SK-N-SH treated with all-trans-retinoic acid at 6 μM for 48 hours (cell line): ENCODE results near the gene CROCC2.

Source experiments
- ATAC-seq: fragments of 200-7000 bp; cut with Tn5 transposase; 3 replicates; pipeline ENCODE4 v1.9.1; 2020; ENCODE audit warnings: mild to moderate bottlenecking, moderate library complexity
- ARNTL ChIP-seq: fragments of 450-650 bp; formaldehyde crosslinking; IDR thresholded peaks from 2 replicates; pipeline ENCODE4 v1.5.0; 2020; ENCODE audit warnings: low read depth, mild to moderate bottlenecking, moderate library complexity, borderline replicate concordance
- CSDC2 ChIP-seq: fragments of 250-450 bp; sonication (Bioruptor Pico); IDR thresholded peaks from 2 replicates; pipeline ENCODE4 v1.5.0; 2020; ENCODE audit warnings: mild to moderate bottlenecking, moderate library complexity
- ISL1 ChIP-seq: fragments of 250-450 bp; sonication (Bioruptor Pico); IDR thresholded peaks from 2 replicates; pipeline ENCODE4 v2.1.2; 2022; ENCODE audit warnings: mild to moderate bottlenecking, moderate library complexity
- OSR1 ChIP-seq: fragments of 250-450 bp; sonication (Bioruptor Pico); IDR thresholded peaks from 2 replicates; pipeline ENCODE4 v1.8.0; 2022; ENCODE audit warnings: moderate library complexity, mild to moderate bottlenecking, inconsistent platforms
- PPARA ChIP-seq: fragments of 250-450 bp; sonication (Bioruptor Pico); IDR thresholded peaks from 2 replicates; pipeline ENCODE4 v1.5.0; 2020; ENCODE audit warnings: mild to moderate bottlenecking, borderline replicate concordance
- RARB ChIP-seq: fragments of 250-450 bp; sonication (Bioruptor Pico); IDR thresholded peaks from 2 replicates; pipeline ENCODE4 v1.8.0; 2021; ENCODE audit warnings: mild to moderate bottlenecking, moderate library complexity
- SNAI2 ChIP-seq: fragments of 250-450 bp; sonication (Bioruptor Pico); IDR thresholded peaks from 2 replicates; pipeline ENCODE4 v1.5.0; 2020; ENCODE audit warnings: mild to moderate bottlenecking, moderate library complexity
- TCF4 ChIP-seq: fragments of 250-450 bp; sonication (Bioruptor Pico); IDR thresholded peaks from 2 replicates; pipeline ENCODE4 v1.8.0; 2021; ENCODE audit warnings: mild to moderate bottlenecking, moderate library complexity, borderline replicate concordance
- TOX ChIP-seq: fragments of 250-450 bp; sonication (Bioruptor Pico); IDR thresholded peaks from 2 replicates; pipeline ENCODE4 v1.8.0; 2021; ENCODE audit warnings: mild to moderate bottlenecking, moderate library complexity, borderline replicate concordance
- ZC3H10 ChIP-seq: fragments of 250-450 bp; sonication (Bioruptor Pico); IDR thresholded peaks from 2 replicates; pipeline ENCODE4 v1.5.1; 2021; ENCODE audit warnings: mild to moderate bottlenecking, moderate library complexity
- ZFP3 ChIP-seq: fragments of 250-450 bp; sonication (Bioruptor Pico); IDR thresholded peaks from 2 replicates; pipeline ENCODE4 v1.5.0; 2020; ENCODE audit warnings: mild to moderate bottlenecking, moderate library complexity
- ZFP30 ChIP-seq: fragments of 450-650 bp; formaldehyde crosslinking; IDR thresholded peaks from 2 replicates; pipeline ENCODE4 v1.5.0; 2022; ENCODE audit warnings: mild to moderate bottlenecking, moderate library complexity
- ZNF565 ChIP-seq: fragments of 450-650 bp; formaldehyde crosslinking; conservative IDR thresholded peaks from 2 replicates; pipeline ENCODE4 v1.5.0; 2020; ENCODE audit warnings: low read depth, mild to moderate bottlenecking, moderate library complexity
- ZNF70 ChIP-seq: fragments of 450-650 bp; formaldehyde crosslinking; IDR thresholded peaks from 2 replicates; pipeline ENCODE4 v1.5.0; 2020; ENCODE audit warnings: mild to moderate bottlenecking, moderate library complexity
- ZNF8 ChIP-seq: fragments of 450-650 bp; formaldehyde crosslinking; IDR thresholded peaks from 2 replicates; pipeline ENCODE4 v1.5.0; 2020; ENCODE audit warnings: mild to moderate bottlenecking, moderate library complexity
- TF ChIP-seq, protein P1 (sequence below): fragments of 250-450 bp; sonication (Bioruptor Pico); IDR thresholded peaks from 2 replicates; pipeline ENCODE4 v1.5.1; 2020; ENCODE audit warnings: low read depth, mild to moderate bottlenecking, moderate library complexity
- TF ChIP-seq, protein P2 (sequence below): fragments of 250-450 bp; sonication (Bioruptor Pico); IDR thresholded peaks from 2 replicates; pipeline ENCODE4 v1.8.0; 2020; ENCODE audit warnings: mild to moderate bottlenecking, moderate library complexity, borderline replicate concordance
- TF ChIP-seq, protein P3 (sequence below): fragments of 250-450 bp; sonication (Bioruptor Pico); IDR thresholded peaks from 2 replicates; pipeline ENCODE4 v1.5.0; 2020; ENCODE audit warnings: mild to moderate bottlenecking, moderate library complexity
- TF ChIP-seq, protein P4 (sequence below): fragments of 250-450 bp; sonication (Bioruptor Pico); IDR thresholded peaks from 2 replicates; pipeline ENCODE4 v1.5.1; 2021; ENCODE audit warnings: mild to moderate bottlenecking, moderate library complexity
- TF ChIP-seq, protein P5 (sequence below): fragments of 250-450 bp; sonication (Bioruptor Pico); IDR thresholded peaks from 2 replicates; pipeline ENCODE4 v1.8.0; 2021; ENCODE audit warnings: low read depth, mild to moderate bottlenecking, moderate library complexity, borderline replicate concordance

The CROCC2 gene

DNA sequence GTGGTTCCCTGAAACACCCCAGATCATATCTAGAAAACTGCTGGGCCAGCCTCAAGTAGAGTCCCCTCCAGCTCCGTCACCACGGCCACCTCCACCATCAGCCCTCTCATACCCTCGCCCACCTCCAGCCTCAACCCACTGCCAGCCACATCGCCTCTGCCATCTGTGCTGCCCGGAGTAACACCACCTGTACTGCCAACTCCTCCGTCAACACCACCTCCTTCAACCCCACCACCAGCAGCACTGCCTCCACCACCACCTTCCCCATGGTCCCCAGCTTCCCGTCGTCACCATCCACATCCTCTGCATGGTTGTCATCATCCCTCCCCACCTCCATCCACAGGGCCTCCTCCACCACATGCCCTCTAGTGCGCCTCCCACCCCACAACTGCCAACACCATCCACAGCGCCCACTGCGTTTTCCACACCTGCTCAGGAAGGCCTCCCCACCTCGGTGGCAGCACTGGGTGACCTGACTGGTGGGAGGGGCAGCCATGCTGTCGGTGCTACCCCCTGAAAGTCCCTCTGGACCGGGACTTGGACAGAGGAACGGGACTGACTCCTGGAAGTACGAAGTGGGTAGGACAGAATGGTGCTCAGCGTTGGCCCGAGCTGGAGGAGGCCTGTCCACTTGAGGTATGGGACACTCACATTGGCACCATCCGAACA, 93.9 kb downstream of the CROCC2 start:
- TF ChIP-seq ZC3H10 (CRISPR knock-in tag): no peak
- TF ChIP-seq, protein P1, sequence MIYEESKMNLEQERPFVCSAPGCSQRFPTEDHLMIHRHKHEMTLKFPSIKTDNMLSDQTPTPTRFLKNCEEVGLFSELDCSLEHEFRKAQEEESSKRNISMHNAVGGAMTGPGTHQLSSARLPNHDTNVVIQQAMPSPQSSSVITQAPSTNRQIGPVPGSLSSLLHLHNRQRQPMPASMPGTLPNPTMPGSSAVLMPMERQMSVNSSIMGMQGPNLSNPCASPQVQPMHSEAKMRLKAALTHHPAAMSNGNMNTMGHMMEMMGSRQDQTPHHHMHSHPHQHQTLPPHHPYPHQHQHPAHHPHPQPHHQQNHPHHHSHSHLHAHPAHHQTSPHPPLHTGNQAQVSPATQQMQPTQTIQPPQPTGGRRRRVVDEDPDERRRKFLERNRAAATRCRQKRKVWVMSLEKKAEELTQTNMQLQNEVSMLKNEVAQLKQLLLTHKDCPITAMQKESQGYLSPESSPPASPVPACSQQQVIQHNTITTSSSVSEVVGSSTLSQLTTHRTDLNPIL (CRISPR knock-in tag): no peak
- ATAC-seq: no peak

DNA sequence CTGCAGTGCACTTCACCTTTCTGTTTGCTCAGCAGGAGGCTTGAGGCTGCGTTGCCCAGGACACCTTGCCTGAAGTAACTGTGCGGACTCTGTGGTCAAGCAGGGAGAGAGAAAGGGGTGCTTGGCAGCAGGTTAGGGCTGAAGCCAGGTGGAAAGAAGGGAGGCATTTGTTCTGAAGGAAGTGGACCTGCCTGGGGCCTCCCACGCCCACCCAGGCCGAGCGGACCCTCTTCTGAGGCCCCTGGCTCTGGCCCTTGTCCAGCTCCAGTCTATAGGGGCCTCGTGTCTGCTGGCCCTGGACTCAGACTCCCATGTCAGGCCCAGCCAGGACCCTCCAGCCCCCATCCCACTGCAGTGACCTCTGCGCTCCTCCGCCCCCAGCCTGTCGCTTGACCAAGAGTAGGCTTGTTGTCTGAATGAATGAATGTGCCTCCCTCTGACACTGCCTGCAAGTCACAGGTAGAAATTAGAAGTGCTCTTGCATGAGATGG, 94.7 kb downstream of the CROCC2 start:
- no peak for ATAC-seq
- TF ChIP-seq, protein P2, sequence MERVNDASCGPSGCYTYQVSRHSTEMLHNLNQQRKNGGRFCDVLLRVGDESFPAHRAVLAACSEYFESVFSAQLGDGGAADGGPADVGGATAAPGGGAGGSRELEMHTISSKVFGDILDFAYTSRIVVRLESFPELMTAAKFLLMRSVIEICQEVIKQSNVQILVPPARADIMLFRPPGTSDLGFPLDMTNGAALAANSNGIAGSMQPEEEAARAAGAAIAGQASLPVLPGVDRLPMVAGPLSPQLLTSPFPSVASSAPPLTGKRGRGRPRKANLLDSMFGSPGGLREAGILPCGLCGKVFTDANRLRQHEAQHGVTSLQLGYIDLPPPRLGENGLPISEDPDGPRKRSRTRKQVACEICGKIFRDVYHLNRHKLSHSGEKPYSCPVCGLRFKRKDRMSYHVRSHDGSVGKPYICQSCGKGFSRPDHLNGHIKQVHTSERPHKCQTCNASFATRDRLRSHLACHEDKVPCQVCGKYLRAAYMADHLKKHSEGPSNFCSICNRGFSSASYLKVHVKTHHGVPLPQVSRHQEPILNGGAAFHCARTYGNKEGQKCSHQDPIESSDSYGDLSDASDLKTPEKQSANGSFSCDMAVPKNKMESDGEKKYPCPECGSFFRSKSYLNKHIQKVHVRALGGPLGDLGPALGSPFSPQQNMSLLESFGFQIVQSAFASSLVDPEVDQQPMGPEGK (CRISPR knock-in tag): no peak
- TF ChIP-seq, protein P3, sequence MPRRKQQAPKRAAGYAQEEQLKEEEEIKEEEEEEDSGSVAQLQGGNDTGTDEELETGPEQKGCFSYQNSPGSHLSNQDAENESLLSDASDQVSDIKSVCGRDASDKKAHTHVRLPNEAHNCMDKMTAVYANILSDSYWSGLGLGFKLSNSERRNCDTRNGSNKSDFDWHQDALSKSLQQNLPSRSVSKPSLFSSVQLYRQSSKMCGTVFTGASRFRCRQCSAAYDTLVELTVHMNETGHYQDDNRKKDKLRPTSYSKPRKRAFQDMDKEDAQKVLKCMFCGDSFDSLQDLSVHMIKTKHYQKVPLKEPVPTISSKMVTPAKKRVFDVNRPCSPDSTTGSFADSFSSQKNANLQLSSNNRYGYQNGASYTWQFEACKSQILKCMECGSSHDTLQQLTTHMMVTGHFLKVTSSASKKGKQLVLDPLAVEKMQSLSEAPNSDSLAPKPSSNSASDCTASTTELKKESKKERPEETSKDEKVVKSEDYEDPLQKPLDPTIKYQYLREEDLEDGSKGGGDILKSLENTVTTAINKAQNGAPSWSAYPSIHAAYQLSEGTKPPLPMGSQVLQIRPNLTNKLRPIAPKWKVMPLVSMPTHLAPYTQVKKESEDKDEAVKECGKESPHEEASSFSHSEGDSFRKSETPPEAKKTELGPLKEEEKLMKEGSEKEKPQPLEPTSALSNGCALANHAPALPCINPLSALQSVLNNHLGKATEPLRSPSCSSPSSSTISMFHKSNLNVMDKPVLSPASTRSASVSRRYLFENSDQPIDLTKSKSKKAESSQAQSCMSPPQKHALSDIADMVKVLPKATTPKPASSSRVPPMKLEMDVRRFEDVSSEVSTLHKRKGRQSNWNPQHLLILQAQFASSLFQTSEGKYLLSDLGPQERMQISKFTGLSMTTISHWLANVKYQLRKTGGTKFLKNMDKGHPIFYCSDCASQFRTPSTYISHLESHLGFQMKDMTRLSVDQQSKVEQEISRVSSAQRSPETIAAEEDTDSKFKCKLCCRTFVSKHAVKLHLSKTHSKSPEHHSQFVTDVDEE (CRISPR knock-in tag): no peak
- TF ChIP-seq OSR1 (CRISPR knock-in tag) (no peak), ARNTL (CRISPR knock-in tag) (no peak), ISL1 (CRISPR knock-in tag) (no peak), ZNF8 (CRISPR knock-in tag) (no peak), TOX (CRISPR knock-in tag) (no peak), RARB (no peak), SNAI2 (CRISPR knock-in tag) (no peak), ZC3H10 (CRISPR knock-in tag) (no peak), ZFP3 (no peak), ZFP30 (CRISPR knock-in tag) (no peak), ZNF565 (no peak), ZNF70 (CRISPR knock-in tag) (no peak), TCF4 (CRISPR knock-in tag) (no peak), PPARA (CRISPR knock-in tag) (no peak), CSDC2 (CRISPR knock-in tag) (no peak)
- TF ChIP-seq, protein P4, sequence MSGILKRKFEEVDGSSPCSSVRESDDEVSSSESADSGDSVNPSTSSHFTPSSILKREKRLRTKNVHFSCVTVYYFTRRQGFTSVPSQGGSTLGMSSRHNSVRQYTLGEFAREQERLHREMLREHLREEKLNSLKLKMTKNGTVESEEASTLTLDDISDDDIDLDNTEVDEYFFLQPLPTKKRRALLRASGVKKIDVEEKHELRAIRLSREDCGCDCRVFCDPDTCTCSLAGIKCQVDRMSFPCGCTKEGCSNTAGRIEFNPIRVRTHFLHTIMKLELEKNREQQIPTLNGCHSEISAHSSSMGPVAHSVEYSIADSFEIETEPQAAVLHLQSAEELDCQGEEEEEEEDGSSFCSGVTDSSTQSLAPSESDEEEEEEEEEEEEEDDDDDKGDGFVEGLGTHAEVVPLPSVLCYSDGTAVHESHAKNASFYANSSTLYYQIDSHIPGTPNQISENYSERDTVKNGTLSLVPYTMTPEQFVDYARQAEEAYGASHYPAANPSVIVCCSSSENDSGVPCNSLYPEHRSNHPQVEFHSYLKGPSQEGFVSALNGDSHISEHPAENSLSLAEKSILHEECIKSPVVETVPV (CRISPR knock-in tag): no peak
- TF ChIP-seq, protein P1 (CRISPR knock-in tag): no peak
- TF ChIP-seq, protein P5, sequence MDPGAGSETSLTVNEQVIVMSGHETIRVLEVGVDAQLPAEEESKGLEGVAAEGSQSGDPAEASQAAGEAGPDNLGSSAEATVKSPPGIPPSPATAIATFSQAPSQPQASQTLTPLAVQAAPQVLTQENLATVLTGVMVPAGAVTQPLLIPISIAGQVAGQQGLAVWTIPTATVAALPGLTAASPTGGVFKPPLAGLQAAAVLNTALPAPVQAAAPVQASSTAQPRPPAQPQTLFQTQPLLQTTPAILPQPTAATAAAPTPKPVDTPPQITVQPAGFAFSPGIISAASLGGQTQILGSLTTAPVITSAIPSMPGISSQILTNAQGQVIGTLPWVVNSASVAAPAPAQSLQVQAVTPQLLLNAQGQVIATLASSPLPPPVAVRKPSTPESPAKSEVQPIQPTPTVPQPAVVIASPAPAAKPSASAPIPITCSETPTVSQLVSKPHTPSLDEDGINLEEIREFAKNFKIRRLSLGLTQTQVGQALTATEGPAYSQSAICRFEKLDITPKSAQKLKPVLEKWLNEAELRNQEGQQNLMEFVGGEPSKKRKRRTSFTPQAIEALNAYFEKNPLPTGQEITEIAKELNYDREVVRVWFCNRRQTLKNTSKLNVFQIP (CRISPR knock-in tag): no peak
- TF ChIP-seq, all 23 proteins: peak for 0
